HG02759 (cell line): ENCODE measurements around the gene SLC28A1.

Source experiments
- ATAC-seq: cut with Tn5 transposase; IDR thresholded peaks from one replicate; pipeline ENCODE4 v1.9.1; 2021; ENCODE audit warnings: mild to moderate bottlenecking, moderate library complexity; ENCODE audit not compliant: unreplicated experiment

SLC28A1 gene

DNA sequence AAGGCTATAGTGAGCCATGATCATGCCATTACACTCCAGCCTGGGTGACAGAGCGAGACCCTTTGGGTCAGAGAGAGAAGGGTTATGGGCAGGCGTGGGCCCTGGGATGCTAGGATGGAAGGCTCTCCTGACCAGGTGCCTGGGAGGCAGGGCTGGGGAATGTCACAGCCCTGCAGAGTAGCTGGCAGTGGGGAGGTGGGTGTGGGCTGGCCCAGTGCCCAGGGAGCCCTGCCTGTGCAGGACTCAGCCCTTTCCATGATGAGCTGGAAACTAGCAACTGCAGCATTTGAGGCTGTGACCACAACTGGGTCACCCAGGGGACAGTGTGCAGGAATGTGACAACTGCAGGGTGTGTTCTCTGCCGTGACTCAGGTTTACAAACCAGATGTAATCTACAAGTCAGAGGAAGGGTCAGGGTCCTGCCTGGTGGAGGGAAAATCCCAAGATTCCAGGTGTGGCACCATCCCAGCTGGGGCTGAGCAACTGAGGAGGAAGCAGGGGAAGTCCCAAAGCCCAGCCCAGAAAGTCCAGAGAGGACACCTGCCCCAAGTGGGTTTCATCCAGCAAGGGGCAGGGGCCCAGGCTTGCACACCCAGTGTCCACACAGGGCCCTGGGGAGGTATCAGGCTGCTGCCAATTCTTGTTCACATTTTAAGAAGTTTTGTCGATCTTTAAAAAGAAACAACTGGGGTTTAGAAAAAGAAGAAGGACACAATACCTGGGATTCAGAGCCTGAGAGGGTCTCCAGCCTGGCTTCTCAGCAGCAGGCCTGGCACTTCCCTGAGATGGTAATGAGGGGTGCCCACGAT, 45.5 kb downstream of the SLC28A1 start:
- no peak for ATAC-seq

DNA sequence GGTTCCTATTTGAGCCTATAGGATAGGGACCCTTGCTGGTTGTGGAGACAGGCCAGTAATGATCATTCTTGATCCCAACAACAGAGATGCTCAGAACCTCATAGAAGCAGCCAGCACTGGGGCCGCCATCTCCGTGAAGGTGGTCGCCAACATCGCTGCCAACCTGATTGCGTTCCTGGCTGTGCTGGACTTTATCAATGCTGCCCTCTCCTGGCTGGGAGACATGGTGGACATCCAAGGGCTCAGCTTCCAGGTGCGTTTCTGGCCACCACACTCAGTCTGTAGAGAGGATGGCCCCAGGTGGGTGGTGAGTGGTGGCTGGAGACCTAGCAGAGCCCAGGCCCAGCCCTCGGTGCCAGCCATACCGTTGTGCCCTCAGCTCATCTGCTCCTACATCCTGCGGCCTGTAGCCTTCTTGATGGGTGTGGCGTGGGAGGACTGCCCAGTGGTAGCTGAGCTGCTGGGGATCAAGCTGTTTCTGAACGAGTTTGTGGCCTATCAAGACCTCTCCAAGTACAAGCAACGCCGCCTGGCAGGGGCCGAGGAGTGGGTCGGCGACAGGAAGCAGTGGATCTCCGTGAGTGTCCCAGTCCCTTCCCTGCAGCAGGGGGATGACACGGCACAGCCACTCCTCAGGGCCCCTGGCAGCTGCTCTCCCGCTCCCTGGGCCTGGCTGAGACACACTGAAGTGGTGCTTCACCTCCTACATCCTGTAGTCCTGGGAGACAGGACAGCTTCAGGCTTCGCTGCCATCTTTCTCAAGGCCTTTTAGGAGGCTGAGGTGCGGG, 50.7 kb downstream of the SLC28A1 start:
- no peak for ATAC-seq

DNA sequence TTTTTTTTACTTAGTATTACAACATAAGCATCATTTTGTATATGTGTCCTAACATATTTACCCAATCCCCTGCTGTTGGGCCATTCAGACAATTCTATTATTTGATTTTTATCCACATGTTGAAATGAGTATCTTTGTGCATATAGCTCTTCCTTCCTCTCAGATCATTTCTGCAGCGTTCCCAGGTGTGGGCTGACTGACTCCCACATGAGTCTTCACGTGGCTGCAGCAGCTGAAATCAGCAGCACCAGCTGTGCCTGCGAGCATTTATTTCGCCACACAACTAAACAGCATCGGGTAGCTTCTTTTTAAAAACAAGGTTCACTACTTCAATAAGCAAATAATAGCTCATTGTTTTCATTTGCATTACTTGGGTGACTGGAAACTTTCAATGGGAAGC, 52.7 kb downstream of the SLC28A1 start:
- no peak for ATAC-seq

DNA sequence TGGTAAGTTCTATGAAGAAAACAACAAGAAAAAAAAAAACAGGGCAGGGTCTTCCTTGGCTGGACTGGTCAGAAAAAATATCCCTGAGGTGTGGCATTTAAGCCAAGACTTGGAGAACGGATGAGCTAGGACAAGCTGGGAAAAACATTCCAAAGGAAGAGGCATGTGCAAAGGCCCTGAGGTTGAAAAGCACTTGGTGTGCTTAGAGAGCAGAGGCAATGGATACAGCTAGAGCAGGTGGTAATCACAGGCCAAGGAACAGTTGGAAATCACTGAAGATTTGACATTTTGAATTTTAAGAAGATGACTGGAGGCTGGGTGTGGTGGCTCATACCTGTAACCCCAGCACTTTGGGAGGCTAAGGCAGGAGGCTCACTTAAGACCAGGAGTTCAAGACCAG, 54.3 kb downstream of the SLC28A1 start:
- no peak for ATAC-seq

DNA sequence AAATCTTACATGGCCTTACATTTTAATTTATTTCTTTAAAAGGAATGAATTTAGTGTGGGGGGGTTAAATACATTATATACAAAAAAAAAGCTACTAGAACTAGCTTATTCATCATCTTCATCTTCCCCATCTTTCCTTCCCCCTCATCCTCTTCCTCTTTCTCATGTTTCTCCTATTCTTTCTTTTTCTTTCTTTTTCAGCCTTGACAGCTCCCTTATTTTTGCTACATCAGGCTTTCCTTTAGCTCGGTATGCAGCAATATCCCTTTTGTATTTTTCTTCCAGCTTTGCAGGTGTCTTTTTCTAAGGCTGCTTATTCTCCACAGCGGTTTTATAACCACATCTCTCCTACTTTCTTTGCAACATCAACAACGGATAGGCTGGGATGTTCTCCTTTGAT, 55.9 kb downstream of the SLC28A1 start:
- ATAC-seq: no peak

GRCh38 chr15:84942456-84942855, 58.0 kb downstream of the SLC28A1 start:
- no peak for ATAC-seq

DNA sequence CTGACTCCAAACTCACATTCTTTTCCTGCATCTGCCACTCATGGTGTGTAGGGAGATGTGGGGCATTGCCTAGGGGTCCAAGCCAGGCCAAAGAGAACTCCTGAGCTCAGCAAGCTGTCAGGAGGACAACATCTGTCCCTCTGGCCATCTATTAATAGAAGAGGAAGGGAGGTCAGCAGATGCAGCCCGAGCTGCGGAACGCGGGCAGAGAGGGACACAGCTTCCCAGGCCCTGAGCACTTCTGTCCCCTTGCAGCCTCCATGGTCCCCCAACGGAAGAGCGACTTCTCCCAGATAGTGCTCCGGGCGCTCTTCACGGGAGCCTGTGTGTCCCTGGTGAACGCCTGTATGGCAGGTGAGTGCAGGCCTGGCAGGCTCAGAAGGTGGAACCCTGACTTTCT, 59.8 kb downstream of the SLC28A1 start:
- ATAC-seq: no peak

DNA sequence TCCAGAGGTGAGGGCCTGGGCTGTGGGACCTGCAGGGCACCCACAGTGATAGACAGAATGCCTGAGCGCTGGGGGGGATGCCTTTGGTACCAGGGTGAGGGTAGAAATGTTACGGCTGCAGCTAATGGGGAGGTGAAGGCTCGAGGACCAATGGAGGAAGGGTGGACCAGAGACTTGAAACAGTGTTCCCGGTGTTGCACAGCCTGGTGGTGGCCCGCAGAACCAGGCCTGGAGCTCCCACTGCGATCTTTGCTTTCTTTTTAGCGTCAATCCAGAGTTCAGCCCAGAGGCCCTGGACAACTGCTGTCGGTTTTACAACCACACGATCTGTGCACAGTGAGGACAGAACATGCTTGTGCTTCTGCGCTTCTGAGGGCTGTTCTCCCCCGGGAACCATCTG, 60.4 kb downstream of the SLC28A1 start:
- ATAC-seq: no peak

- ATAC-seq: no peak
Measured at GRCh38 chr15:84946772-84947489, 62.5 kb downstream of the SLC28A1 start.

DNA sequence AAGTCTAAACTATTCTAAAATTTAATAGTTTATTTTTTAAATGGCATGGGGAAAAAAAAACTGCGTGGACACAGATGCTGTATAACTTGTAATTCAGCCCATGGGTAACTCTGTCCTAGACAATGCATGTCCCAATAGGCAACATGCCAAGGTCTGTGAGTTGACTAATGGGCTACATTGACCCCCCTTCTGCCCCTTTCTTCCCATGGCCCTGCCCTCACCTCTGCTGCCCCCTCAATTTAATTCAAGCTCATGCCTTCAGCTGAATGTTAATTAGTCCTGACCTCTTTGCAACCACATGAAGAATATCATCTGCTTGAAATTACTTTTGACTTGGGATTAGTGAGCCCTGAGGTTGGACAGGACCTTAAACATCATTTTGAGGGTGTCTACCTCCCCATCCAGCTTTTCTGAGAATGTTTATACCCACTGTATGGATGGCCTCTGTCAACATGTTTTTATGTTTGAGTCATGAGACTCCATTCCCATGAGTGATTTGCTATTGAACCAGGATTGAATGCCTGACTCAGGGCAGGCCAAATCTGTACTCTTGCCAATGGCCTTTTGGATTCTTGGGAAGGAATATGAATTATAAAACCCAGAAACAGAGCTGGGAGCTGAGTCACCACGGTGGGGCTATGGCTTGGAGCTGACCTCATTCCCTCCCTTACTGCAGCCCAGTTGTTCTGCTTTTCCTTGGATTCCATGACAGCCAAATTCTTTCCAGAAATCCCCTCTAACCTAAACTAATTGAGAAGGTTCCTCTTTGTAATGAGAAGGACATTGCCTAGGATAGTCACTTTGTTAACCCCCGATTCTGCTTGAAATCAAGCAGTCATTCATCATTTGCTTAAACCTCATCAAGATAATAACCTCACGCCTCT, 63.7 kb downstream of the SLC28A1 start:
- ATAC-seq: no peak

GRCh38 chr15:84949043-84949442, 64.6 kb downstream of the SLC28A1 start:
- ATAC-seq: no peak

- ATAC-seq: no peak
Measured at GRCh38 chr15:84949845-84950569, 65.5 kb downstream of the SLC28A1 start.

DNA sequence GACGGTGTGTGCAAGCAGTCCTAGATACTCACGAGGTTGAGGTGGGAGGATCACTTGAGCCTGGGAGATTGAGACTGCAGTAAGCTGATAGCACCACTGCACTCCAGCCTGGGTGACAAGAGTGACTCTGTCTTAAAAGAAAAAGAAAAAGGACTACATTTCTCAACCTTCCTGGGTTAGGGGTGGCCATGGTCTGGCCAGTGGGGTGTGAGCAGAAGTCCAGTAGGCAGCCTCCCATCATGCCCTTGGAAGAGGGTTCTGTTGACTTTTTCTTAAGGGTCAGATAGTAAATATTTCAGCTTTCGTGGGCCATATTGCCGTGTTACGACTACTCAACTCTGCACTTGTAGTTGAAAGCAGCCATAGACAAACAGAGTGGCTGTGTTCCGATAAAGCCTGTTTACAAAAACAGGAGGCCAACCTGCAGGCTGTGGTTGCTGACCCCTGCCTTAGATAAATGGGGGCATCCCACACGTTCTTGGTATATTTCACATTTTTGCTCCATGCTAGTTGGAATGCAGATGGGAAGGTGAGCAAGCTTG, 66.2 kb downstream of the SLC28A1 start:
- ATAC-seq: no peak

DNA sequence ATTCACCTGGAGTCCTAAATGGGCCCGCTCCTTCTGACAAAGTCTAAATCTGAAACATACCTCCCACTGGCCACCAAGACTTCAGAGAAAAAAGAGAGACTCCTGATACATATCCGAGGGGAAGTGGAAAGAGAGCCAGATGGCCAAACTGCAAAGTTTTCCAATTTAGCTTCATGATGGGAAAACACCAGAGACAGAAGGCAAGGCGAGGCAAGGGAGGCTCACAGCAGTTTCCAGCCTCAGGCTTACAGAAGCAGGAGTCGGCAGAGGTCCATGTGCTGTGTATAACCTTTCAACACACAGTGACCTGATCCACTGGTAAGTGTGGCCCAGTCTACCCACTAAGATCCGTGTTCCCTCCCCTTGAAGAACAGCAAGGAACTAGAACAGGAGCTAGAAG, 67.3 kb downstream of the SLC28A1 start:
- no peak for ATAC-seq

DNA sequence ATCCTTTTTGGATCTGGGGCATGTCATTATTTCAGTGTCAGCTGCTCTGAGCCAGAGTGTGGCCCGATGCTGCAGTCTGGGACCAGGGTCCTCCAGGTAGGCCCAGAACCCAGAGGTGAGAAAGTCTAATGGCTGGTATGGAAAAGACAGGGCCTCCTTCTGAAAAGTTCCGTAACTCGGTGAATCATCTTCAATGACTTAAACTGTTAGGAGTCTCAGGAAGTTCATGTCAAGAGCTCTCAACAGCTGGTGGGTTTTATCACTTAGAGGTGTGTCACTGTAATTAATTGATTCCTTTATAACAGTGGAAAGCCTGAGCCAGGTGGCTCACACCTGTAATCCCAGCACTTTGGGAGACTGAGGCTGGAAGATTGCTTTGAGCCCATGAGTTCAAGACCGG, 68.7 kb downstream of the SLC28A1 start:
- no peak for ATAC-seq

DNA sequence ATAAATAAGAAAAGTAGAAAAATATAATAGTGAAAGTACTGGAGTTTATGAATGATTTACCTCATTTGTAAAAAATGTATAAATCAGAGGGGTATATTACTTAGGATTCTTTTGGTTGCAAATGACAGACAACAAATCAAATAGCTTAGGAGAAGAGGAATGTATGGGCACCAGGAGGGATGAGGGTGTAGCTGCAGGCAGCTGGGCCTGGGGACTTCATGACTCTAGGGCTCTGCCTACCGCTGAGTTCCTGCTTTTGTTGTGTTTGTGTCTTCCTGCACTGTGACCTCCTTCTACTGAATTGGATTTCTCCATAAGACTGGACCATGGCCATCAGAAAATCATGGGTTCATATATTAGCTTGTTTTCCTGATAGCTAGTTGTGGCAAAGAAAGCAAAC, 69.3 kb downstream of the SLC28A1 start:
- ATAC-seq: no peak

DNA sequence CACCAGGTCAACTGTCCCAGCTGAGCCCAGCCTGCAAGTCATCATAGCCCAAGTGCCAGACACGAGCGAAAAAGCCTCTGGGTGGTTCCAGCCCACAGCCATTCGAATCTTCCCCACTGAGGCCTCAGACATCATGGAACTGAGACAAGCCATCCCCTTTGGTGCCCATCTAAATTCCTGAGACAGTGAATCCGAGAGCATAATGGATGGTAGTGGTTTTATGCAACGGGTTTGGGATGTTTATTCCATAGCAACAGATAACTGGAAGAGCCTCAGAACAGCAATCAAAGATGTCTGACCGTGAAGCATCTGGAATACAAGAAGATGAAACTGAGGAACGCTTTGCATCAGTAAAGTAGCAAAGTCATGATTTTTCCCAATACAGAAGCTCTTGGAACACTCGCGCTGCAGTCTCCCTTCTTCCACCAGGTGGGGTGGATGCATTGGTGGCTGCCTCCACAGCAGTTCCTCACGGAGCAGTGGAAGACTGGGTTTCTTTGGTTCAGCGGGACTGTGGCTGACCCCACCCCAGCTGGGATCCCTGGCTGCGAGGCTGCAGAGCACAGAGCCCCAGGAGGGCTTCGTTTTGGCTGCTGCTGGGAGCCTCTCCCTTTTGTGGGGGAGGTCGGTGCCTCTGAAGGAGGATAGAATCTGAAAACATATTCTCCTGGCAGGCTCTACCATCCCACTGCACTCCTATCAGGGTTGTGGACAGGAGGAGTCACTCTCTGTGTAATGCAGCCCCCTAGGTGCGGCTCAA, 70.8 kb downstream of the SLC28A1 start:
- ATAC-seq: peak; percentile 43

DNA sequence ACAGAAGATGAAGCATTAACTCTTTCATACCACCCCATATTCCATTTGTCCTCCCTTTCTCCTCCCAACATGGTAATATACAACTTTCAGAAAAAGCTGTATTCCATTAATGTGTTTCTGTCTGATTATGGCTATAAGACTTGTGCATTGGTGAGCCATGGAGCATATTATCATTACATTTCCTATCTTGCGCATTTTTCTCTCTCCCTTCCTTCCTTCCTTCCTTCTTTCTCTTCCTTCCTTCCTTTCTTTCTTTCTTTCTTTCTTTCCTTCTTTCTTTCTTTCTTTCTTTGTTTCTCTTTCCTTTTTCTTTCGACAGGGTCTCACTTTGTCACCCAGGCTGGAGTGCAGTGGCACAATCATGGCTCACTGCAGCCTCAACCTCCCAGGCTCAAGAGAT, 71.7 kb downstream of the SLC28A1 start:
- no peak for ATAC-seq
